T-cell (primary cell): Measurements from ENCODE around the gene FYN. TPM values are rescaled to one million over a fixed set of nuclear protein-coding genes. Genes with fewer than 3 reads are reported as not detected.

Source experiments
- ATAC-seq, 4 experiments: fragments of 200-7000 bp in 3 of 4; fragments of 150-1000 bp in 1 of 4; cut with Tn5 transposase; replicated peaks in 1 of 4; 1 replicate in 3 of 4; 2 replicates in 1 of 4; pipeline ENCODE4 v1.10.0; 2021; ENCODE audit warnings: moderate library complexity in 3 of 4, mild to moderate bottlenecking in 2 of 4, moderate number of reproducible peaks in 1 of 4
- CTCF ChIA-PET, 2 donors: fragments of 300-600 bp; sonication (Branson Sonifier 250); formaldehyde crosslinking; loops; one replicate each; lab custom pipeline; 2022; ENCODE audit warnings: antibody characterized with exemption in 2 of 2; lab: Charles Lee
- POLR2A ChIA-PET, 2 donors: fragments of 300-600 bp; sonication (Branson Sonifier 250); formaldehyde crosslinking; loops; one replicate each; lab custom pipeline; 2022; ENCODE audit warnings: antibody characterized with exemption in 2 of 2; lab: Charles Lee
- DNase-seq, 35 experiments: peaks; one replicate each; pipeline versions ENCODE4 v3.0.0 to v3.0.0-alpha.2; 2013 to 2023
- H3K27ac ChIP-seq: one replicate; pipeline ENCODE4 v1.5.1; 2013; ENCODE audit warnings: low read length
- H3K27me3 ChIP-seq, 2 experiments: replicated peaks in 1 of 2; 1 replicate in 1 of 2; 2 replicates in 1 of 2; pipeline versions ENCODE4 v1.6.1 to v1.7.0; 2013; ENCODE audit warnings: low read length in 1 of 2, mixed read lengths in 1 of 2; ENCODE audit not compliant: control insufficient read depth in 2 of 2, insufficient read depth in 2 of 2; ENCODE audit errors: extremely low read depth in 1 of 2
- H3K36me3 ChIP-seq, 2 donors: 1 replicate in 1 of 2; 2 replicates in 1 of 2; pipeline versions ENCODE4 v1.6.1 to v1.7.0; 2013; ENCODE audit warnings: low read length in 1 of 2; ENCODE audit not compliant: control insufficient read depth in 2 of 2, insufficient read depth in 1 of 2; ENCODE audit errors: extremely low read depth in 1 of 2
- H3K4me1 ChIP-seq, 2 experiments: 1 replicate in 1 of 2; 2 replicates in 1 of 2; pipeline versions ENCODE4 v1.6.1 to v1.7.0; 2013; ENCODE audit warnings: low read length in 2 of 2, mixed read lengths in 1 of 2; ENCODE audit not compliant: insufficient read depth in 2 of 2, control insufficient read depth in 1 of 2; ENCODE audit errors: extremely low read depth in 1 of 2
- H3K4me3 ChIP-seq, 2 donors: 1 replicate in 1 of 2; 2 replicates in 1 of 2; pipeline versions ENCODE4 v1.5.1 to v1.7.0; 2013; ENCODE audit warnings: mild to moderate bottlenecking in 2 of 2, low read length in 1 of 2, moderate library complexity in 1 of 2; ENCODE audit not compliant: control insufficient read depth in 1 of 2; ENCODE audit errors: extremely low read depth in 1 of 2
- H3K9me3 ChIP-seq: 2 replicates; pipeline ENCODE4 v1.7.0; 2013
- H3K27ac Mint-ChIP-seq, 2 donors: one replicate each; pipeline ENCODE4 v1.8.0; 2020 to 2021; ENCODE audit warnings: mild to moderate bottlenecking in 2 of 2, mixed read lengths in 2 of 2
- H3K27me3 Mint-ChIP-seq, 2 donors: one replicate each; pipeline ENCODE4 v1.8.0; 2021 to 2022; ENCODE audit warnings: mixed read lengths in 2 of 2
- H3K36me3 Mint-ChIP-seq: one replicate; pipeline ENCODE4 v1.8.0; 2021; ENCODE audit warnings: mixed read lengths
- H3K4me1 Mint-ChIP-seq, 3 donors: one replicate each; pipeline ENCODE4 v1.8.0; 2020 to 2022; ENCODE audit warnings: mixed read lengths in 3 of 3, mild to moderate bottlenecking in 1 of 3
- H3K4me3 Mint-ChIP-seq, 3 donors: one replicate each; pipeline ENCODE4 v1.8.0; 2020 to 2022; ENCODE audit warnings: mild to moderate bottlenecking in 3 of 3, mixed read lengths in 3 of 3, moderate library complexity in 3 of 3
- H3K9me3 Mint-ChIP-seq, 3 donors: one replicate each; pipeline ENCODE4 v1.8.0; 2020 to 2022; ENCODE audit warnings: mixed read lengths in 3 of 3
- WGBS: methylation state at CpG from one replicate; pipeline ENCODE4 v1.1.5; 2013; ENCODE audit warnings: missing lambda C conversion rate; ENCODE audit not compliant: insufficient coverage; 5-methylcytosine and 5-hydroxymethylcytosine counted together
- total RNA-seq, 35 experiments: library from RNA in 6 of 35; stranded (reverse) in 6 of 35; fragments of 120-200 nt in 1 of 35; gene quantifications; one replicate each; pipeline versions ENCODE4 v1.2.1 to v1.2.4 and lab custom pipeline; 2013 to 2026

FYN gene
- total RNA-seq, 5 donors from 2014 or later (not counting 1 experiment from before 2014, with no cell fraction given), result 466 to 573 (median 534) TPM

- H3K4me3 ChIP-seq, result no peak overlapping the region
- H3K9me3 Mint-ChIP-seq, result no peaks in the 10 kb centered on the region
- no peak overlapping the region for H3K27ac ChIP-seq
- ATAC-seq, result no peak
- peaks cover 47 to 64% (median 47%) of the 10 kb centered on the region in 3 donors for H3K4me1 Mint-ChIP-seq
- H3K36me3 Mint-ChIP-seq, result peaks cover 62% of the 10 kb centered on the region
- no CpG with 5 or more reads among the region's 3 CpGs for whole genome bisulfite sequencing
- H3K4me1 ChIP-seq, result peaks cover 32 to 37% of the 10 kb centered on the region in 2 experiments
- no peak overlapping the region for H3K4me3 Mint-ChIP-seq
- no peaks in the 10 kb centered on the region for H3K9me3 ChIP-seq
- ChIA-PET CTCF (interaction anchor here (0.6 to 3.0 kb wide), 14 partner anchors 13 to 453 kb away, joined by 3 to 54 read pairs (median 5); no protein-coding TSS in a partner anchor), POLR2A (interaction anchor here in 1 of 2 donors (0.5 kb wide), 1 partner anchor 105 kb away, joined by 3 read pairs; no protein-coding TSS in a partner anchor)
- H3K36me3 ChIP-seq, result peaks cover 3 to 81% of the 10 kb centered on the region in 2 donors
- no peak for DNase-seq
- no peaks in the 10 kb centered on the region for H3K27me3 ChIP-seq
- no peaks in the 10 kb centered on the region for H3K27me3 Mint-ChIP-seq
- peak overlapping the region; percentile 81 to 87 for H3K27ac Mint-ChIP-seq
These were observed 164.1 kb downstream of the FYN start for GRCh38 chr6:111709201-111709600.

GRCh38 chr6:111707773-111708172, 165.5 kb downstream of the FYN start:
- H3K27ac ChIP-seq, result no peak overlapping the region
- no peaks in the 10 kb centered on the region for H3K27me3 Mint-ChIP-seq
- WGBS, result 100% methylated on average over 1 of the region's 4 CpGs
- peaks cover 64% of the 10 kb centered on the region for H3K36me3 Mint-ChIP-seq
- H3K36me3 ChIP-seq, result peaks cover 3 to 81% of the 10 kb centered on the region in 2 donors
- DNase-seq (no peak), ATAC-seq (no peak)
- H3K27ac Mint-ChIP-seq, result peak overlapping the region; percentile 48 to 69
- H3K9me3 ChIP-seq, result no peaks in the 10 kb centered on the region
- H3K4me1 Mint-ChIP-seq, result peaks cover 40 to 61% (median 42%) of the 10 kb centered on the region in 3 donors
- H3K4me1 ChIP-seq, result peaks cover 25 to 27% of the 10 kb centered on the region in 2 experiments
- H3K4me3 Mint-ChIP-seq, result no peak overlapping the region
- no peaks in the 10 kb centered on the region for H3K27me3 ChIP-seq
- ChIA-PET POLR2A (no interaction called here), CTCF (interaction anchor here (1.1 to 1.4 kb wide), 2 partner anchors 265 to 289 kb away, joined by 3 read pairs; no protein-coding TSS in a partner anchor)
- H3K4me3 ChIP-seq, result no peak overlapping the region
- no peaks in the 10 kb centered on the region for H3K9me3 Mint-ChIP-seq

GRCh38 chr6:111706841-111707391, 166.3 kb downstream of the FYN start:
- ChIA-PET POLR2A (interaction anchor here in 1 of 2 donors (0.5 kb wide), 1 partner anchor 332 kb away, joined by 4 read pairs; no protein-coding TSS in a partner anchor), CTCF (interaction anchor here in 1 of 2 donors (0.6 to 1.2 kb wide), 2 partner anchors 334 to 447 kb away, joined by 4 to 5 read pairs; no protein-coding TSS in a partner anchor)
- Histone ChIP-seq H3K4me3 (no peak overlapping the region), H3K9me3 (no peaks in the 10 kb centered on the region), H3K36me3 (peaks cover 0 to 81% of the 10 kb centered on the region in 2 donors), H3K27me3 (no peaks in the 10 kb centered on the region), H3K27ac (no peak overlapping the region), H3K4me1 (peaks cover 16 to 18% of the 10 kb centered on the region in 2 experiments)
- Mint-ChIP-seq H3K4me3 (no peak overlapping the region), H3K27me3 (no peaks in the 10 kb centered on the region), H3K4me1 (peaks cover 33 to 55% (median 34%) of the 10 kb centered on the region in 3 donors), H3K9me3 (no peaks in the 10 kb centered on the region), H3K36me3 (peaks cover 64% of the 10 kb centered on the region), H3K27ac (no peak overlapping the region)
- ATAC-seq (no peak), DNase-seq (no peak)
- WGBS, result no CpG with 5 or more reads among the region's 2 CpGs

- 90% methylated on average over 2 of the region's 7 CpGs for WGBS
- H3K27ac Mint-ChIP-seq, result peak overlapping the region in 1 of 2 donors; percentile 66
- Histone ChIP-seq H3K36me3 (peaks cover 0 to 96% of the 10 kb centered on the region in 2 donors), H3K4me1 (peaks cover 8 to 15% of the 10 kb centered on the region in 2 experiments), H3K9me3 (no peaks in the 10 kb centered on the region), H3K27ac (no peak overlapping the region), H3K27me3 (no peaks in the 10 kb centered on the region), H3K4me3 (no peak overlapping the region)
- ChIA-PET CTCF (interaction anchor here (0.6 to 1.2 kb wide), 4 partner anchors 305 to 384 kb away, joined by 3 to 10 read pairs (median 4); partner anchors contain the start of genes FAM229B (in 1 of the 2) and TUBE1 (in 1 of the 2)), POLR2A (interaction anchor here in 1 of 2 donors (1.1 kb wide), 1 partner anchor 8 kb away, joined by 4 read pairs; no protein-coding TSS in a partner anchor)
- no peak overlapping the region for H3K4me3 Mint-ChIP-seq
- no peaks in the 10 kb centered on the region for H3K9me3 Mint-ChIP-seq
- ATAC-seq, result no peak
- no peaks in the 10 kb centered on the region for H3K27me3 Mint-ChIP-seq
- DNase-seq, result no peak
- peaks cover 34 to 52% (median 36%) of the 10 kb centered on the region in 3 donors for H3K4me1 Mint-ChIP-seq
- H3K36me3 Mint-ChIP-seq, result peaks cover 72% of the 10 kb centered on the region
These were observed 169.5 kb downstream of the FYN start for GRCh38 chr6:111703723-111704122.

- Mint-ChIP-seq H3K4me1 (peaks cover 37 to 43% (median 37%) of the 10 kb centered on the region in 3 donors), H3K9me3 (no peaks in the 10 kb centered on the region), H3K4me3 (no peak overlapping the region), H3K27me3 (no peaks in the 10 kb centered on the region), H3K36me3 (peaks cover 64% of the 10 kb centered on the region), H3K27ac (no peak overlapping the region)
- DNase-seq, result no peak
- H3K4me3 ChIP-seq, result no peak overlapping the region
- H3K36me3 ChIP-seq, result peaks cover 0 to 91% of the 10 kb centered on the region in 2 donors
- no peak for ATAC-seq
- POLR2A ChIA-PET, result no interaction called here
- H3K27ac ChIP-seq, result no peak overlapping the region
- WGBS, result no CpG with 5 or more reads among the region's 5 CpGs
- peaks cover 8 to 15% of the 10 kb centered on the region in 2 experiments for H3K4me1 ChIP-seq
- CTCF ChIA-PET, result interaction anchor here in 1 of 2 donors (1.2 kb wide), 1 partner anchor 11 kb away, joined by 3 read pairs; no protein-coding TSS in a partner anchor
- H3K27me3 ChIP-seq, result no peaks in the 10 kb centered on the region
- no peaks in the 10 kb centered on the region for H3K9me3 ChIP-seq
These were observed 171.0 kb downstream of the FYN start for GRCh38 chr6:111702268-111702667.

- no peak for ATAC-seq
- H3K36me3 Mint-ChIP-seq, result peaks cover 66% of the 10 kb centered on the region
- ChIA-PET POLR2A (no interaction called here), CTCF (interaction anchor here in 1 of 2 donors (0.6 kb wide), 1 partner anchor 342 kb away, joined by 9 read pairs; no protein-coding TSS in a partner anchor)
- Histone ChIP-seq H3K36me3 (peaks cover 0 to 89% of the 10 kb centered on the region in 2 donors), H3K4me3 (no peak overlapping the region), H3K9me3 (no peaks in the 10 kb centered on the region), H3K4me1 (peaks cover 8 to 15% of the 10 kb centered on the region in 2 experiments), H3K27ac (no peak overlapping the region), H3K27me3 (no peaks in the 10 kb centered on the region)
- DNase-seq, result no peak
- no peak overlapping the region for H3K4me3 Mint-ChIP-seq
- H3K27me3 Mint-ChIP-seq, result no peaks in the 10 kb centered on the region
- 90% methylated on average over 3 of the region's 3 CpGs for WGBS
- H3K27ac Mint-ChIP-seq, result peak overlapping the region in 1 of 2 donors; percentile 12
- H3K4me1 Mint-ChIP-seq, result peaks cover 37 to 48% (median 41%) of the 10 kb centered on the region in 3 donors
- no peaks in the 10 kb centered on the region for H3K9me3 Mint-ChIP-seq
These were observed 172.1 kb downstream of the FYN start for GRCh38 chr6:111701146-111701545.
